Measurements from ENCODE around the gene RNGTT.

RNGTT gene

DNA sequence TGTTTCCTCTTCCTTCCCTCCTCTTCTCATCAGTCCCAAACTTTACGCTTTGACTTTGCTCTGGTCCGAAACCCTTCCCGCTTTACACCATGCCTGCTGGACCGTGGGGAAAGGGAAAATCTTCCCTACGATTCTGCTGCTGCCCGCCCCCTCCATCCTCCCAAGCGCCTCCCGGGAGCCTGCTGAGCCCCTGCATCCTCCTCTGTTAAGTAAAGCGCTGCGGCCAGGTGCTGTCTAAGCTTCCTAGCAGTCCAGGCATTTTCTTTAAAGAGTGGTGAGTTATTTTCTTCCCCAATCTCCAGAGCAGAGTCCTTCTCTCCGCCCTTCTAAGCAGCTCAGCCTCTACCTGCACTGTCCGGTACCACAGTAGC is 376.3 kb downstream of the RNGTT start:
- DNase-seq (ENCODE audit: low read depth), result no peak

DNA sequence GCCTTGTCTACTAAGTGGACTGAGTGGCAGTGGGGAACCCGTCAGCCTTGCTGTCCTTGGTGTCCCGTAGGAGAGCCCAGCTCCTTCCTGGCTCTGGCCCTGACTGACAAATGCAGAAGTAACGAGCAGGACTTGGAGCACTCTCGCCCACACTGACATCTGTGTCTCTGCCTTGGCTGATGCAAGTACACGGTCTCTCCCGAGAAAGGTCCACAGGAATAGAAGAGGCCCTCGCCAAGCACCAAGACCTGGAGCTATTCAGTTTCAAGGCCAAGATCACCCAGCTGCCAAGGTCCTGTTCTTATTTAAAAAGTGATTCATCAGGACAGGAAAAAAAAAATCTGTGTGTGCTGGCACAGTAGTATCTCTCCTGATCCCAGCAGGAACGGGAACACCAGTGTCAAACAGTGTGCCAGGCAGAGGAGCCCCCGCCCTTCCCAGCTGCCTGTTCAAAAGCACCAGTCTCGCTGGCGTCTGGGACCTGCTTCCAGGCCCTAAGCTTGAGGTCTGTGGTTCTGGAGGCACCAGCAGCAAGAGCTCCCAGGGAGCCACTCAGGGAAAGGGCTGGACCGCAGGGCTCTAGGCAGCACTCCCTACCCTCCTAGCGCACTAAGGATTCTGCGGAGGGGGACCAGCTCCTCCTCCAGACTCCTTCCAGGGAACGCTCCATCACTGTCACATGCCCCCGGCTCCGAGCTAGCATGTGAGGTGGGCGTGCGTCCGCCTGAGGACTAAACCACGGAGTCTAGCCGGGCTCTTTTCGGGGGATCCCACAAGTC is 376.9 kb downstream of the RNGTT start:
- DNase-seq (ENCODE audit: low read depth), result no peak

DNA sequence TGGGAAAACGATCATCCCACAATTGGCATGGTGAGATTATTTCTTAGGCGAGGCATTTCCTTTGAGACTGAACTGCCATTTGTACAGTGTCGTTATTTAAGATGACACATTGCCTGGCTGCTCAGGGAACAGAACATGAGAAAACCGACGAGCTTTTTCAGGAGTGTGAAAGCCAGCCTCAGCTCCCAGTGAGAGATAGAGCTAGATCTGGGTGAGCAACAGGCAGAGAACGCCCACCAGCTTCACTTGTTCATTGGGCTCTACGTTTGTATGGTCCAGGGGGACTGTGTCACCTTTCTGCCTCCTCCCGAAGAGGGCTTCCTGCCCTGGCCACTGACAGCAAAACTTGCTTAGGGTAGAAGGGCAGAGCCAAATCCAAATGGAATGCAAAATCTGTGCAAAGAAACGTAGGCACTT is 378.1 kb downstream of the RNGTT start:
- DNase-seq (ENCODE audit: low read depth), result no peak

DNA sequence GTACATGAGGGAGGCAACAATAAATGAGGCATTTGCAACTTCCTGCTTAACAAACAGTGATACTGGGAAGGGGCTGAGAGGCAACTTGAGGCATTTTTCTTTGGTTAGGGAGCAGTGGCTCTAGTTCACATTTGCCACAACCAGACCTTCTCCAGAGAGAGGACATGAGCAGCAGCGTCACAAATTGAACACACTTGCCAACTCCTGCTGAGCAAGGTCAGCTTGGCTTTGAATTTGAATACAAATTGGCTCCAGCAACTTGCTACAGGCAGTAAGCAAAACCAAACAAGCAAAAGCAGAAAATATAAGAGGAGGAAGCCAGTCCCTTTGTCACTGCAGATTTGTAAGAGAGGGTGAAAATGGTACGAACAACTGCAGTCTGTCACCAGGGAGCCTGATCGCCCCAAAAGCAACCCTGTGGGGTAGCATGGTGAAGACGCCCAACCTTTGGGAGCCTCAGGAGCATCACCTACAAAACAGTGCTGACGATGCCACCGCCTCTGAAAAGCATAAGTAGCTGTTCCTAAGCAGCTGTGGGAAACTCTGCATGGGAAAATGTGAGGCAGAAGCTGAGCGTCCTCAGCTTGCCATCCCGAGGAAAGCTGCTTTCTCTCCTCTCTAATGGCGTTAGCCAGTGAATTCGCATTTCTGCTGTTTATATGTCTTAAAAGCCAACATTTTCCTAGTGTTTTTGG is 378.7 kb downstream of the RNGTT start:
- DNase-seq (ENCODE audit: low read depth), result no peak

DNA sequence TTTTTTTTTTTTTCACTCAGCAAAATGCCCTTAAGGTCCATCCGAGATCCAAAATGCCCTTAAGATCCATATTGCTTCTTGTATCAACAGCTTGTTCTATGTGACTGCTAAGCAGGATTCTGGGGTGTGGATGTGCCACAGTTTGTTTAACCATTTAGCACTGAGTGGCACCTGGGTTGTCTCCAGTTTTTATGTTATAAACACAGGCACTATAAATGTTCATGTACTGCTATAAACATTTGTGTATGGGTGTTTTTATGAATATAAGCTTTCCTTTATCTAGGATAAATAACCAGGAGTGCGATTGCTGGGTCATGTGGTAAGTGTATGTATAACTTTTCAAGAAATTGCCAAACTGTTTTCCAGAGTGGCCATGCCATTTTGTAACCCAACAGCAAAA is 386.0 kb downstream of the RNGTT start:
- no peak for DNase-seq (ENCODE audit: low read depth)

DNA sequence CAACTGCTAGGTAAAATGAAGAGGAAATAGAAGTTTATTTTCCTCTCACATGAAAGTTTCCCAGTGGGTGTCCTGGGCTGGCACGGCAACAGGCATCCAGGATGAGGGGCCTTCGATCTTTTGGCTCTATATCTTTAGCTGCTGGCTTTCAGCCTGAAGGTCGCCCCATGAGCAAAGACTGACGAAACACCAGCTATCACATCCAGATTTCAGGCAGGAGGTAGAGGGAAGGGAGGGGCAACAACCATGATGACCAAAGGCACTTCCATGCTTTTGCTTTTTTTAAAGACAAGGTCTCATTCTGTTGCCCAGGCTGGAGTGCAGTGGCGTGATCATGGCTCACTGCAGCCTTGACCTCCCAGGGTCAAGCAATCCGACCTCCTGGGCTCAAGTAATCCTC is 387.9 kb downstream of the RNGTT start:
- no peak for DNase-seq (ENCODE audit: low read depth)

DNA sequence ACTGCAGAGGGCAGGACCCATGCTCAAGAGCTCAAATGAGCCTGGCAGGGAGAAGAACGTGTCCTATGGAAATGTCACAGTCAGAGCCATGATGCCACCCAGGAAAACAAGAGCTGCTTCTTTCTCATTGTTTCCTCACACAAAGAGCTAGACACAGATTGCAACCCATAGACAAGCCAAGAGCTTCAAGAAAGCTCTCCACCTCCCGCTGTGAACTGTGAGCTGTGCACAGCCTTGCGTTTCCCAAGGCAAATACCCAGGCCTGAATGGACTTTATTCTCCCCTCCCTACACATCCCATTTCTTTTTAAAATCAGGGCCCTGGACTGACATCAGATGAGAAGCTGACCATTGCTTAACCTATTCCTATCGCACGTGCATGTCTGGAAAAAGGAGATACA is 388.8 kb downstream of the RNGTT start:
- DNase-seq (ENCODE audit: low read depth), result no peak

DNA sequence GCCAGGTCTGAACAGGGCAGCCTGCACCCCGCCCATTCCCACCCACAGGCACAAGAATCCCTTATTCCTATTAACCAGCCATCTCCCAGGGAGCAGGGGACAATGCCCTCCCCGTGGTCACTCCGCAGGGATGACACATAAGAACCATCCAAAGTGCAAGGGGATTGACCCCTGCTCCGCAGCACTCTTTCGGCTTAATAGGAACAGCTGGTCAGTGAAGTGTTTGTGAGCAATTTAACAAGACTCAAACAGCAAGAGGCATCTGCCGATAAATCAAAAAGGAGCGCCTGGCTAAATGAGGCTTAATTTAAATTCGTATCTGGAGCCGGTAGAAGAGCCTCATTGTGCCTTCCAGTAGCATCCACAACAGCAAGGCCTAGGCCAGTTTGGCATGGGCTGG is 389.4 kb downstream of the RNGTT start:
- DNase-seq (ENCODE audit: low read depth), result no peak

DNA sequence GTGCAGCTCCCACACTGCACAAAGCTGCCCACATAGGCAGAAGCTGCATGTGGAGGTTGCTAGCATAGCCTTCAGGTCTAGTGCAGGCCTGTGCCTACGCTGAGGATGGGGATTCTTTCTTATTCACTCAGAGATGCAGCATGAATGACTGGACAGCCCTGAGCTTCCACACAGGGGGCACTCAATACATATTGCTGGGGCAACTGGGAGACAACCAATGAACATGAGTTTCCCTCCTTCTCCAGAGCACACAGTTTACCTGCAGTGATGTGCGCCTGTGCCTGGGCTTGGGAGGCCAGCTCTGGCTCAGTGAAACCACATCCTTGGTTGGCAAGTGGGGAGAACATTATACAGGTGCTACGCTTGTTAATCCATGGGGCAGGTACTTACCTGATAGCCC is 389.9 kb downstream of the RNGTT start:
- DNase-seq (ENCODE audit: low read depth), result no peak

DNA sequence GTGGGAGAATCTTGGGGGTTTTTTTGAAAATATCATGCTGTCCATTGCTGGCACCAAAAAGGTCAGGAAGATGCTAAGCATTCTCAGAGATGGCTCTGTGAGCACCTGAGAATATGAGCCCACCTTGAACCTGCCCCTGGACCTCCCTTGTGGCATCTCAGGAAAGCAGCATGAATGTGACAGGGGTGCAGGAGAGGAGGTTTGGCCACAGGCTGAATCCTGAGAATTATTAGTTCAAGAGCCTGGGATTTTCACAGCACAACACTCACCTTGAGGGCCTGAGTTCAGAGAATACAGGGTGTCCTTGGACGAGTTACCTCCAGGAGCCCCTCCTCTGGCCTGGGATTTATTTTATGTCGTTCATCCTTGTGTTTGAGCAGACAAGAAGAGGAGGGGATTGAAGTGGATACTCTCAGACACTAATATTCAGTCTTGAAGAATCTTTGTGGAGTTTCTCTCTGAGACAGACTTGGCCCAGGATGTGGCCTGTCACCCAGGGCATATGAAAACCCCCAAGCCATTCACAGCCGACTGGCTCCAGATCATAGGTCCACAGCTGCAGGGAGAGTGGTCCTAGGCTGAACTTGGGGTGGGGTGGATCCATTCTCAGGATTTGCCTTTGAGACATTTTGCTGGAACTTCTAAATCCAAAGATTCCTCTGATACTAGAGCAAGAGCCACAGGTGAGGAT is 390.8 kb downstream of the RNGTT start:
- no peak for DNase-seq (ENCODE audit: low read depth)

DNA sequence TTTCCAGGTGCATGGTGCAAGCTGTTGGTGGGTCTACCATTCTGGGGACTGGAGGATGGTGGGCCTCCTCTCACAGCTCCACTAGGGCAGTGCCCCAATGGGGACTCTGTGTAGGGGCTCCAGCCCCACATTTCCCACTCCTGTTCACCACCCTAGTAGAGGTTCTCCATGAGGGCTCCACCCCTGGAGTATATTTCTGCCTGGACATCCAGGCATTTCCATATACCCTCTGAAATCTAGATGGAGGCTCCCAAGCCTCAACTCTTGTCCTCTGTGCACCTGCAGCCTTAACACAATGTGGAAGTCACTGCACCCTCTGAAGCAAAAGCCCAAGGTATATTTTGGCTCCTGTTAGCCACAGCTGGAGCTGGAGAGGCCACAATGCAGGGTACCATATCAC is 393.5 kb downstream of the RNGTT start:
- DNase-seq (ENCODE audit: low read depth), result no peak

DNA sequence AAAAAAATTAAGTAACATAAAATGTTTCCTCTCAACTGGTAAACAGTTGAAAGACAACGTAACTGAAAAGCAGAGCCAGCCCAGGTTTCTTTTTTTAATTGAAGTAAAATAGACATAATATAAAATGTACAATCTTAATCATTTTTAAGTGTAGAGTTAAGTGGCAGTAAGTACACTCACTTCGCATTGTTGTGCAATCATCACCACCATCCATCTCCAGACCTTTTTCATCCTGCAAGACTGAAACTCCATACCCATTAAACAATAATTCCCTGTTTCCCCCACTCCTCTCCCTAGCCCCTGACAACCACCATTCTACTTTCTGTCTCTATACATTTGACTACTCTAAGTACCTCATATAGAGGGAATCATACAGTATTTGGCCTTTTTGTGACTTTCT is 395.7 kb downstream of the RNGTT start:
- DNase-seq (ENCODE audit: low read depth), result no peak

DNA sequence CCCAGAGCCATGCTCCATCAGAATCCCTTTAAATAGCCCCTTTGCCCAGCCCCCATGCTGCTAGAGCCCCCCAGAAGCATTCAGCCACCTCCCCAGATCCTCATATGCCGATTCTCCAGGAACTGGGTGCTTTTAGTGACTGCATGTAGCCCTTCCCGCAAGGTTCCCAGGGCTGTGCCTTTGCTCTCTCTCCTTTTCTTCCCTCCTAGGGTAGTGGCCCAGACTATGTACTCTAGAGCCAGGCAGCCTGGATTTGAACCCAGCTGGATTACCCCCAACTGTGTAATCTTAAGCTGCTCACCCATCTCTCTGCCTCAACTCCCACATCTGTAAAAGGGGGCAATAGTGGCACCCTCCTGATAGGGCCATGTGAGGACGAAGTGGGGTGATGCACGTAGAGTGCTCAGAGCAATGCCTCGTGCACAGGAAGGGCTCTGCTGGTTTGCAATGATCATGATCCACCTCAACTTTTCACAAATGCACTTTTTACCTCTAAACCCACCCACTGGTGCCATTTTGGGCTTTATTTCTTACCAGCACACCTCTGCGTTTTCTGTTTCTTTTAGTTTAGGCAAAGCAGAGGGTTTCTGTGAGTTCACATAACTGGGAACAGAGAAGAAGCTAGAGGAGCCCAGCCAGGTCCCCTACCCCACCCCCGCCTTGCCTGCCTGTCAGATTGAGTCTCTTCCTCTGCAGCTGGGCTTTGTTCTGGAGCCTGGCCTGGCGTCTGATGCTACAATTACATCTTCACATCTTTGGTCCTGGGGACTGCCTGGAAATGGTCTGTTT is 396.5 kb downstream of the RNGTT start:
- no peak for DNase-seq (ENCODE audit: low read depth)

DNA sequence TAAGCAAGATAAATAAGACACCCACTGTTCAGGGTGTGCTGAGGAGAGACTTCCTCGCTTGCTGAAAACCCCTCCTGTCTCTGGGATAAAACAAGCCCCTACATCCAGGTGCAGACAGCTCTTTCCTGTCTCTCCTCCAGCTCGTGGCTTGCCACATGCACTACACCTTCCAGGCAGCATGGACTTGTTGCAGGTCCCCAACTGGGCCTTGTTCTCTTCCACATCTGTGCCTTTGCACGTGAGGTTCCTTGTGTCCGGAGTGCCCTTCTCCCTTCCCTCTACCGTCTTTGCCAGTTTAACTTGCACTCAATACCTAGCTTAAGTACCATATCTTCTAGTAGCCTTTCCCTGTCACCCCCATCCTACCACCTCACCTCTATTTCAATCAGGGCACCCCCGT is 397.6 kb downstream of the RNGTT start:
- DNase-seq (ENCODE audit: low read depth), result no peak

DNA sequence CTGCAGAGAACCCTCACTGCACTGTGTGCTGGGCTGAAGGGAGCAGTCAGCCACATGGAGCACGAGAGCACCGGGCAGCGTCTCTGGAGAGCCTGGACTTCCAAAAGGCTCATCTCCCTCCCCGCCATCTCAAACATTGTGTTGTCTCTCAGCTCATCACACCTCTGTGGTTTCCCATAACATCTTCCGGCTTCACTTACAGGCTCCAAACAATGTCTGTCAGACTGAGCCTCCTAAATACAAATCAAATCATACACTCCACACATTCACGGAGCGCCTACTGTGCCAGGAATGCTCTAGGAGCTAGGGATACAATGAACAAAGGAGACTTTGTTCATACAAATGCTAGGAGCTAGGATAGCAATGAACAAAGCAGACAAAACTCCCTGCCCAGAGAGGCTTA is 398.0 kb downstream of the RNGTT start:
- DNase-seq (ENCODE audit: low read depth), result no peak

DNA sequence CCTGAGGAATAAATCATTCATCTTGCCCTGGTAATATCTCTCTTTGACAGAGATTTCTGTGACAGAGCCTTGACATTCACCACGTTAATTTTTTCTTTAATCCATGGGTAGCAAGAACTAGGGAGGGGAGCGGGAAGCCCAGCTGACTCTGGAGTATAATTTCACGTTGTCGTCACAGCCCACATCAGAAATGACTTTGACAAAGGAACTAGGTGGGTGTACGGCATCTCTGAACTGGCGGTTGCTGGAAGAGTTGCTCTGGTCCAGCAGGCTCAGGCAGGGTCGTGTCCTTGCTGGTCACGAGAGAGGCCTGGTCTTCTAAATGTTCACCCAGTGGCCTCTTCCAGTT is 400.2 kb downstream of the RNGTT start:
- DNase-seq (ENCODE audit: low read depth), result no peak

DNA sequence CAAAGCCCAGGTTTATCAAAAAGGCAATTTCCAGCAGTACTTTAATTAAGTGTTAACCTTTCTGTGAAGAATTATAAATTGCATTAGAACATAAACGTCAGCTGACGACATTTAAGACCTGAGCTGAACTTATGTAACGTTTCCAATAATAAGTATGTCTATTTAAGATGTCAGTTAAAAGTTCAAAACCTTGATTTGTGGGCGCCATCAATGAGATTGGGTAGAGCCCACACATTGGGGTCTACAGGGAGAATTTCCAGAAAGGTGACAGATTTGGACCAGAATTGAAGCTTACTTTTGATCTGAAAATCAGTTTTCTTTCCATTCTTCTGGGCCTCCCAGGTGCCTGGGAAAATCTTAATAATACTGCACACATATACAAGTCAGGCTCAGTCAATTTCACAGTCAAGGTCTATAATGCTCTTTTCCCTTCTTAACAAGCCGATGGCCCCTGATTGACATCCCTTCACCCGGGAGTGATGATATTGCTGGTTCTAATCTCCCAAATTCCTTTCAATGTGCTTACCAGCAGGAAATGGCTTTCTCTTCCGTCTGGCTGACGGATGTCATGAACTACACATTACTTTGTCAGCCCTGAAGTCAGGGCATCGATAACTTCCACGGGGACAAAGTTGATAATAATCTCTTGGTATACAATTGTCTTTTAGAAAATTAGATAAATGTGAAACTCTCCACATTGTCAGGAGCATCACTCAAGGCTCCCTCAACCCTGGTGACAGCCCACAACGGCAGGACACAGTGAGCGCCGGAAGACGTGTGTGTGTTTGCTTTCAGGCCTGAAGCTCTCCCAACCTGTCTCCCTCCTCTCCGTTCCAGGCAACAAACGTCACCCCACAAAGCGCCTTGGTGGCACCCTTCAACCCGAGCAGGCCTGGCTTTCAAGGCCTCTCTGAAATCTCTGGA is 400.8 kb downstream of the RNGTT start:
- DNase-seq (ENCODE audit: low read depth), result no peak

DNA sequence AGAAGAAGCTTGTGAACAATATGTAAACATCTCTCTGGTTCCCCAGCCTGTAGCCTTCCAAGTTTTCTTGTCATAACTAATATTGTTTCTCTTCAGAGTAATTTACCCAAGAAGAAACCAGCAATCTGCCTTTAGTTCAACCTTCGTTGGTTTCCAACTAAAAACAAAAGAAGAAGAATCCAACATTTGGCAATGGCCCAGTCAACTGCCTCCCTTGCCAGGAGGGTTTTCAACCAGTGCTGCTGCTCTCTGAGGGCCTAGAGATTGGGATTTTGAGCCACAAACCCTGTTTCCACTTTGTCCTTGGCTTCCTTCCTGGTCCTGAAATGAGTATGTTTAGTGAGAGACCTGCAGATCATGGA is 401.5 kb downstream of the RNGTT start:
- no peak for DNase-seq (ENCODE audit: low read depth)

DNA sequence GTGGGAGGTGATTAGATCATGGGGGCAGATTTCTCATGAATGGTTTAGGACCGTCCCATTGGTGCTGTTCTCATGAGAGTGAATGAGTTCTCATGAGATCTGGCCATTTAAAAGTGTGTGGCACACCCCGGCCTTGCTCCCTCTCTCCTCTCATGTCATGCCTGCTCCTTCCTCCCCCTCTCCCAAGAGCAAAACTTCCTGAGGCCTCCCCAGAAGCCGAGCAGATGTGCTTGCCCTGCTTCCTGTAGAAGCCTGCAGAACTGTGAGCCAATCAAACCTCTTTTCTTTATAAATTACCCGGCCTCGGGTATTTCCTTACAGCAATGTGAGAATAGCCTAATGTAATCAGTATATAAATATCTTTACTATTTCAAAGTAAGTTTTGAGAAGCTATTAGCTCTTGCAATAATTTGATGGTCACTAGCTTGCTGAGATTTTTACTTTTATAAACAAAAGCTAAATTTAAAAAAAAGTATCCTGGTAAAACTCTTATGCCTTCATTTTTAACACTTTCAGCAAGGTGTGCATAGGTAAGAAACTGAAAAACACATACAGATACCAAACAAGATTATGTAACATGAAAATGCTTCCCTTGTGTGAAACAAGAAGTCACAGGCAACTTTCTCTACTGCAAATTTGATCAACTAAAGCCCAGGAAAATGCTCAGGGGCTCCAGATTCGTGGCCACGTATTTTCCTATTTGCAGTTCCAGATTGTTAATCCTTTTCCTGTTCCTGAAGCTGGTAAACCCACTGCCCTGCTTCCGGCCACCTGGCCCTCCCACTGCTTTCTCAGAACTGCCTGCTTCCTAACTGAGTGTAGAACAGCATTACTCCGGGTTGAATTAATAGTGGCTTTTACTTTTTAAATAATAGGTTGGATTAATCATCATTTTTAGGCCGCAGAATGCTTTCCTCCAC is 402.1 kb downstream of the RNGTT start:
- DNase-seq (ENCODE audit: low read depth), result no peak

Measured in stimulated activated CD8-positive, alpha-beta memory T cell treated with anti-CD3 and anti-CD28 coated beads, Interleukin-12 subunit alpha, Interleukin-12 subunit beta, amount 100 ng/mL, for 1 hour (primary cell).